Effector CD8-positive, alpha-beta T cell (primary cell): ENCODE data around the gene NEMP2.
"Not testable (repeated sequence)": the region's sequence is repeated elsewhere in the genome, so short reads cannot be mapped to it uniquely, and the experiment has no call there.

Experiments used
- DNase-seq: peaks from one replicate; lab custom pipeline; 2025; lab: John Stamatoyannopoulos, UW

Gene NEMP2

DNA sequence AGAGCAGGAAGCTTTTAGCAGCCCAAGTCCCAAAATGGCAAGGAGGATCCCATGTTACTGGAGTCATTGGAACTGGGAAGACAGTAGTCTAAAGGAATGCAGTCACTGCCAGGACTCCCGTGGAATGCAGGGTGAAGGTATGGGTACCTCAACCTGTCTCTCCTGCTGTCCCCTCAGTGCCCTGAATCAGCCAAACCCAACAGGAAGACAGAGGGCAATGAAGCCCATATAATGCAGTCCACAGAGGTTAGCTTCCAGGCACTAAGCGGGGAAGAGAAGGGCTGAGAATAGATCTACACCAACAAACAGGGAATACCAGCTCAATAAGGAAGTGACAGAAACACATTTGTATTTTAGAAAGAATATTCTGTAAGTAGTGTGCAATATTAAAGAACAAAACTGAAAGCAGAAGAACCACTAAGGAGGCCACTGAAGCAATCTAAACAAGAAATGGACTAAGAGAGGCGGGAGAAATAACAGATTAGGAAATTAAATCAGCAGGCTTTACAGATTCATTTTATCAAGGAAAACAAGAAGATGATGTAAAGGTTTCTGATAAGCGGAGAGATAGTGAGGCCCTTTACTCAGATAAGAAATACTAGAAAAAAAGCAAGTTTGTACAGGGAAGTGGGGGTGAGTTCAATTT is 8.3 kb downstream of the NEMP2 start:
- DNase-seq: no peak

DNA sequence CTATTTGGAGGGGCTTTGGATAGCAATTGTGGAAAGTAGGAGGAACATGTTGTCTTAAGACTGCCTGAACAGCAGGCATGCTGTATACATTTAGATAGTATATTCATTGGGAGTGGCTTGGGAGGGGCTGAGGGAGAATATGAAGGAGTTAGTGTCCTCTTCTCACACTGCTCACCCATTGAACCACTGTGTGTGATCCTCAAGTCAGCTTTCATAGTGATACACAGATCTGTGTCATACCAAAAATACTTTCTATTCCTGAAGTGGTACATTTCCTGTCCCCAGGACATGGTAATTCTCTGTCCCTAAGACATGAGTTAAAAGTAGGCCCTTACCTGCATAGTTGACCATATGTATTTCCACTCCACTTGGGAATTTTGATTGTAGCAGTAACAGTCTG is 9.6 kb downstream of the NEMP2 start:
- DNase-seq: no peak

DNA sequence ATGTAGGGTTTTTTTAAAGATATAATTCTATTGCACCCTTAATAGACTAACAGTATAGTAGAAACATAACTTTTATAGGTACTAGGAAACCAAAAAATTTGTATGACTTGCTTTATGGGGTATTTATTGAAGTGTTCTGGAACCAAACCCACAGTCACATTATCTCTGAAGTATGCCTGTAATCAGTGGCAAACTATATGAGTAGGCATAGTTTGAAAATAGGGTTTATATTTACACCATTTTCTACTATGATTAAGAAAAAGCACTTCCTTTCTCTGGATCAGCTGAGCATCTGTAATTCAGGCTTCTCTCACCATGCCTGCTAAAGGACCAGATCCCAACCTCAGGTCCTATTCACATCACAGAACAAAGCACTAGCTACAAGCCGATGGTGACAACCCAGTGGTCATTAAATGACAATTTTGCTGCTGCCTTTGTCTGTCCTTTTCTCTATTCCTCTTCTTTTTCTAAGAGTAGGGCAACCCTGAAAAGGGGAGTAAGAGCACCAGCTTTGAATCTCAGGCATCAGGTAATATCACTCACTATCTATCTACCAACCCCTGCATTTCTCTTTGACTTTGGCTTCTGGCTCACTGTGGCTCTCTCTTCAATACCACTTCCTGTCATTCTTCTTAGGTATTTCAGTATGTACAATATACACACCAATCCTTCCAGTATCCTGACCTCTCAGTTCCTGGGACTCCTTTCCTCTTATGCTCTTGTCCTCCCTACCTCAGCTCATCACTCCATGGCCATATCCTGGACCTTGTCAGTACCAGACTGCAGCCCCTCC is 14.4 kb downstream of the NEMP2 start:
- no peak for DNase-seq

DNA sequence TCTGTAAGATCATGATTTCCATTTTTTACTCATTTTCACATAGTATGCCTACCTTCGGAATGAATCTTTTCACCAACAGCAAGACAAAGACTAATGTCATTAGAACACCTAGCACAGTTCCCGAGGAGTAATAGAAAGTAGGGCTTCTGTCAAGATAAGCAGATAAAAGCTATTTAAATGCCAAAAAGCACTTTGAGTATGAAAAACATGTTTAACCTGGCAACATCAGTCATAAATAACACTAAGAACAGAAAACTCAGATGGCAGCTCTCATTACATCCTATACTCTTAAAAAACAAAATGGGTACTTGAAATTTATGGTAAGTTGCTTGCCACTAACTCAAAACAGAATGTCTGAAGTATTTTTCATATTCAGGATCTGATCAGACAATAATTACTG is 17.1 kb downstream of the NEMP2 start:
- DNase-seq: no peak

DNA sequence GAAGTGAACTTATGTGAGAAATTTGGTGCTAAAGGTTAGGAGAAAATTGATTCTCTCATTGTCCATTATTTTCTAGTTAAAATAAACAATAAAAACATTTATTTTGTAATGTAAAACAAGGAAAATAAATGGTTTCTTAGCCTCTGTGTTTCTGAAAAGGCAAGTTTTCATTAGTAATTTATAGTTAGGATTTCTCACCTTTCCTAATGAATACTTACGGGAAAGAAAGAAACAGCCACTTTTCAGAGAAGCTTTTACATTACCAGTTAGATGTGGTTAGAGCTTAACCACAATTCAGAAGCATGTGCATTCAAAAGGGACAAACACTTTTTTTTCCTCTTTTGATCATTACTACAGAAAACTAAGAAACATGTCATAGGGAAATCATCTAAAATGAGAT is 18.8 kb downstream of the NEMP2 start:
- DNase-seq: no peak

DNA sequence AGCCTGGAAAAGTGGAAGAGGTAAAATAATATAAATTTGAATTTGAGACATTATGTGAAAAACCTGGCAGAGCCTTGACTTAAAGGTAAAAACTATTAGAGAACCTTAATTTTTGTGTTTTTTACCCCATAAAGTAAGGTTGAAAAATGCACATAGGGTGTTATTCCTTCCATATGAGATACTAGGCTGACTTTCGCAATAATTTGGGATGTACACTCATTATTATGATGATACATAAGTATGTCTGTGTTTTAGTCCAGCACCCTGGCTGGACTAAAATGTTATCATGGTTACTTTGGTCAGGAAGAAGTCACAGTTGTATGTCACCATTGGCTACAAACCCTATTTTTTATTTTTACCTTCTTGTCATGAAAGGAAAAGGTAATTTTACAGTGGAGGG is 19.8 kb downstream of the NEMP2 start:
- DNase-seq: no peak

DNA sequence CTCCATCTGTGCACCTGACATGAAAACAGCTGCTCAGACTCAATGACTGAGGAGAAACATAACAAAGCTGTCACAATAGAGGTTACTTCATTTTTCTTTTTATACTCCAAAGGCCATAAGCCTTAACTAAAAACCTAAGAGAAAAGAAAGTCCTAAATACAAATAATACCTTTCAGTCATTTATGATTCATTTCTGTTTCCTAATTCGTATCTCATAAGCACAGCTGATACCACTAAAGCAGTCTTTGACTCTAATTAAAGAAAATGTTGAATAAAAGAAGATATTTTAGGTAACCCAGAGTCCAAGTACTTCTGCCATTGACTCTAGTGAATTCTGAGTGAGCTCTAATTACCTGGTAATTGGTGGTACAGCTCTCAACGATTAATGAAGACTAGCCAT is 20.6 kb downstream of the NEMP2 start:
- no peak for DNase-seq

DNA sequence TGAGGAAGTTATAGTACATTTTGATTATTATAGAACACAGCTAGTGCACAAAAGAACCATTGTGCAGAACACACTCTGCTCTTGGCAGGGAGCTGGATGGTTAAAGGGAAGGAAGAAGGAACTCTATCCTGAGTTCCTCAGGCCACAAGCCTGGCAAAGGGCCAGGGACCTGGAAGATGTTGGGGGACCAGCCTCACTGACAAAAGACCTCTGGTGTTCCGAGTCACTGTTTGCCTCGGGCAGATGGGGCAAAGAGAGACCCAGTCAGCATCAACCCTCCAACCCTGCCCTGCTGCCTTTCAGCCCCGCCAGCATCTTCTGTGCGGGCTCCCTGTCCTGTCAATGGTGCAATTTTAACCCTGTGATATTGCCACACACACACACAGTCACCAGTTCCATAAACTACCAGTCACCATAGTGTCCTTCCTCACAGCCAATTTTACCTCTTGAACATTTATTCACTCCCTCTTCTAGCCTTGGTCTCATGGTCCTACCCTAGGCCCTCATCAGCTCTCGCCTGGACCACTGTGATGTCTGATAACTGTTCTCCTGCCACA is 21.9 kb downstream of the NEMP2 start:
- DNase-seq: no peak

DNA sequence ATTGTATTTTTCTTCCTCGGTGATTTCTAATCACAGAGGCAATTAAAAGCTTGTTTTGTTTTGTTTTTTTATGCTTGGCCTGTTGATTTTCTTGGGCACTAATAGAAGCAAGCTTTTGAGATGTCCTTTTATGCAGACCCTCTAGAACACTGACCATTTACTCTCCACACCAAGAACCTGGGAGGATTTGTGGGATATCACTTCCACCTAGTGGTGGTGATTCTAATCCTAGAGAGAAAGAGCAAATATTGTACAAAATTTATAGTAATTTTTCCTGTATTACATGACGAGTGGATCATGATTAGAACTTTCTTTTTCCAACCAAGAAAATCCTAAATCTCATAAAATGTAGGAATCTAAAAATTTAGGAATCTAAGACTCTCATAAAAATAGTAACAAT is 23.4 kb downstream of the NEMP2 start:
- DNase-seq: no peak

DNA sequence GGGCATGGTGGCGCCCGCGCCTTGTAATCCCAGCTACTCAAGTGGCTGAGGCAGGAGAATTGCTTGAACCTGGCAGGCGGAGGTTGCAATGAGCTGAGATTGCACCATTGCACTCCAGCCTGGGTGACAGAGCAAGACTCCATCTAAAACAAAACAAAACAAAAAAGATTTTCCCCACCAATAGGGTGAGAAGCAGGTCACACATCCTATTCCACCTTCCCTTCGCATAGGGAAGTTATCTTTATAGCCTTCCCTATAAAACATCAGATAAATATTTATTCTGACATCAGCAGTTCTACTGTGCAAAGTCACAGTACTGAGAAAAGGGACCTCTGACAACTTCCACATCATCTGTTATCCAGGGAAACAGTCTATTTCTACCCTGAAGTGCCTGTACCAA is 24.6 kb downstream of the NEMP2 start:
- DNase-seq: not testable (repeated sequence)

DNA sequence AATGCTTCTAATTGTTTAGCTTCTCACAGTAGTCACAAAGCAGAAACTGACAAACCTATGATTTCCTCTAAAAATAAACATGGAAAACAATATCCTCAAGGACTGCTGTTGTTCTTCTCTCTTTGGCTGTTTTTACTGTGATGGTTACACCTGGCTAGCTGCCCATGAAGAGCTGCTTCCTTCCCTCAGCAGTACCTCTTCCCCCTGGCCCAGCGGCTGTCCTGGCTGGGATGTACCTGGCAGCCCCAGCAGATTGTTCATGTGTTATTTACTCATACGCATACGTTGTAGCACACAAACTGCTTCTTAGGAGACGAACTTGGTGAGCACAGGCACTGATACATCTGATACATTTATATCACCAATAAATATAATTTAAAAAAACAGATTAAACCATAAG is 27.4 kb downstream of the NEMP2 start:
- DNase-seq: no peak

DNA sequence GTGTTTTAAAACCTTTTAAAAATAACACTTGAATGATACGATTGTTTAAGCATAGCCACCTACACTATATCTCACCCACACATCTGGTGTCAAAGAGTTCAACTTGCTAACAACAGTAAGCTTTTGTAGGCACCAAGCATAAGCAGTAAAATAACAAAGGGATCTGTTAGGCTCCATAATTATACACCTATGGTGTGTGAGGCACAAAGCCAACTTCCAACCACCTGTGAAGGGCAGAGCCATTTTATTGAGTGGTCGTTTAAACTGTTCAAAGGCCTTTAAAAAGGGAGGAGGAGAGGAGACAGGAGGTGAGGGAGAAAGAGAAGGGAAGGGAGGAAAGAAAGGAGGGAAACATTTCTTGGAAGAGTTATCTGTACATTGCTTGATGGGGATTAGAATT is 27.9 kb downstream of the NEMP2 start:
- DNase-seq: no peak

DNA sequence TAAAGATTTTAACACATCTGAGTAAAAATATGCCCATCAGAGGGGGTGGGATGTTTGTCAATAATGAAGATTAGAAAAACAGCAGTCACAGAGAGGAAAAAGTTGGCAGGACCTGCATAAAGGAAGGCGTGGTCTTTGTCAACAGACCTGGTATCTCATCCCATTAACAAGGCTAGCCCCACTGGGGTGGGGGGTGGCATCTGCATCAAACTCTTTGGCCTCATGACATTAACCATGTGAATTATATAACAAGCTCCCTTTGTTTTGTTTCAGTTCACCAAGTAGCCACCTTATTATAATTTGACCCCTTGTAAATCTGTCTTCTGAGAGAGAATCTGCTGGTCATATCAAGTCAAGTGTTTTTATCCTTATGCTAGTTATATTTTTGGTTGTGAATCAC is 28.8 kb downstream of the NEMP2 start:
- no peak for DNase-seq

DNA sequence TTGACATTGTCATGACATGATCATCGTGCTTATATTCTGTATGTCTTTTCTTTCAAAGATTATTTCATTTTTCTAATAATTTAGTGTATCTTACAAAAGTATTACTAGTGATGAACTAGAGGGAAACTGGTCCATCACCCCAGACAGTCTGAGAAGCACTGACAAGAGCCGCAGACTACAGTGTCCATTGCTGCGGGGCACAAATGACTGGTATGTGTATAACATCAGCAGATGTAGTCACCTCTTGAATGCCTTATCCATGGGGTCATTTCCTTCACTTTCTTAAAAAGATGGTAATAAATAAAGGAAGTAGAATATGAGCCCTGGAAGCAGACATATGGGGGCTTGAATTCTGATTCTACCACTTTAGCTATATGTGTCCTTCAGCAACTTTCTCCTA is 29.6 kb downstream of the NEMP2 start:
- DNase-seq: no peak

DNA sequence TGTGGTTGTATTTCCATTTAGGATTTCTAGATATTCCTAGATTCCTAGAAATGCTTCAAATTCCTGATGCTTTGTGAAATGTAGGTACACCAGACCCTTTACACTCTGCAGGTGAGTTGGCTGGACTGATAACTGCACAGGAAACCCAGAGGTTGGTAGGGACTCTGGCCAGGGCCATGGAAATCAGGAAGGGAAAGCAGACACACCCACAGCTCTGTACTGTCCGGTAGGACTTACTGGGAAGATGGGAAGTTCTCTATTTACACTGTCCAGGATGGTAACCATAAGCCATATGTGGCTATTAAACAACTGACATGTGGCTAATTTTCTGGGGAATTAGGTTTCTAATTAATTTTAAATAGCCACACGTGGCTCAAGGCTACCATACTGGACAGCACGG is 31.4 kb downstream of the NEMP2 start:
- DNase-seq: no peak

DNA sequence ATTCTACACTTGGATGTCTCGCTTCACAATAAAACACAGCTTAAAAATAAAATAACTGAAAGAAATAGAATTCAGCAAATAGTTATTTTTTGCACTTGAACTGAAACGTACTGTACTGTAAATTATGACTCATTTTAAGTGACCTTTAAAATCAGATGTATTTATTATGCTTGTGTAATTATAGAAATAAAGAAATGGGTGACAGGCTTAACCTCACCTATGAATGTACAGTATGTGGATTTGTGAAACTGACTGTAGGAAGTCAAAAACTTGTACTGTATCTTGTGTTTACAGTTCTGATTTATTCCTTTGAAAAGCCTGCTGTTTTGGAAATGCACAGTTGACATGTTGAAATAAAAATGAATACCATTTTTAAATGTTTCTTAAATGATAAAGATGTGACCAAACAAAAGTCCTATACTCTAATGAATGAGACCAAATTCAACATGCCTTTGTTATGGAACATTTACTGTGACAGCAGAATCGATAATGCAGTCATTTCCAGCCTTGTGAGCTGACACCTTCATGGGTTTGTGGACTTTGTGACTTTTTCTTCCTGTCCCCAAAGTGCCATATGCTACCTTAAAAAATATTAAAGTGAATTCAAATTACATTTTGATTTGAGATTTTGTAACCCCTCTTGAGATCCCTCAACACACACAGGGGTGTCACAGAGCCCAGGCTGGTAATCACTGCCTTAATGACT is 32.7 kb downstream of the NEMP2 start:
- no peak for DNase-seq

DNA sequence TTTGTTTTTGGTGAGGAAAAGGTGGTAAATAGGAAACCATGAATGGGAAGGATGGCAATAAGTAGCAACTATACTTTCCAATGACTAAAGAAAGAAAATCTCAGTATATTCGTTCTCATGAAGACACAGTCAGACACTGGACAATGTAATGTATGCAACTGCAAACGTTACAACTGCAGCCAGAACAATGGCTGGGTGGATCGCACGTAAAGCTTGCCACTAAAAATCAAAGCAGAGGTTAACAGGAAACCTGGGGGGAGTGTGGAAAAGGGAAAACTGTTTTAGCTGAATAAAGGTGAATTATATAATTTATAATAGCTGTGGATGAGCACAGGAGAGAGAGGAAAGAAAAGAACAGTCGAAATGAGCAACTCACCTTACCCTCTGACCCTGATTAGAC is 33.3 kb downstream of the NEMP2 start:
- DNase-seq: no peak

DNA sequence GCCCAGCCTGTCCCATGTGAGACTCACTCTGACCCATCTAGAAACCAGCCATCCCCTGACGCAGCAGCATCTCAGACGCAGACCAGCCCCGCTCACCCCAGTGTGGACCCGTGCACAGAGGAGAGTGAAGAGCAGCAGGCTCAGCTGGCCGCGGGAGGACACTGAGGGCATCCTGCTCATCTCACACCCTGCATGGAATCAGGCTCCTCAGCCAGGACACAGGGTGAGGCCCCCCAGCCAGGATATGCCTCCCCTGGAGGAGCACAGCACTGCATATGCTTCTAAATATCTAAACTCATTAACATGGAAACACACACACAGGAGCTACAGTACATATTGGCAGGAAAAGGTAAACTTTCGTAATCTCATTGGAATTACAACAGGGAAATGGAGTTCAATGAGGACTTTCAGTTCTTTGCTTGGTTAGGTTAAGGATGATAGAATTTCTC is 34.4 kb downstream of the NEMP2 start:
- DNase-seq: no peak

DNA sequence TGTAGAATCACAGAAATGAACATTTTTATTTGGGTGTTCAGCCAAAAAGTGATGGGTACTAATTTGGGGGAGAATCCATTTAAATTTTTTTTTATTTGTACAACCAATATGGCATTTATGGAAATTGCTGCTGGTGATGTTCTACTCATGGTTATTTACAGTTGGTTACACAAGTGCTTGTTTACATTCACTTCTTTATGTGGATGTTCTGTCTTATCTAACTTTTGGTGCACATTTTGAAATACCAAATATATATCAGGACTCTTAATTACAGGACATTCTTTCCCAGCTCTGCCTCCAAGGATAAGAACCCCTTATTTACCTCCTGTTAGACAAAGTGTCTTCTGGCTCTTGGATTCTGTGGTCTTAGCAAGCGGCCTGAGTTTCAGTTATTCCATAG is 35.2 kb downstream of the NEMP2 start:
- no peak for DNase-seq

DNA sequence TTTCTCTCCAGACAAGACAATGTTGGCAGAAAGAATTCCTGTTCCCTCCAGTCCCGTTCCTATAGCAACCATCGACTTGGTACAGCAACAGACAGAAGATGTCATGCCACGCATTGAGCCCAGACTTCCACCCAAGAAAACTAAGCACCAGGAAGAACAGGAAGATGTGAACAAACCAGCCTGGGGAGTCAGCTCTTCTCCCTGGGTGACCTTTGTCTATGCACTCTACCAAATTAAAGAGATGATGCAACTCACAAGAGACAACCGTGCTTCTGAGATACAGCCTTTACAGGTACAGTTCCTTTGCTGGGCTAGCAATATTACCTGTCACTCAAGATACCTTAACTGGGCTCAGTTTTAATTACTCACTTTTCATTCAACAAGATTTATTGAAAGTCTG is 37.1 kb downstream of the NEMP2 start:
- DNase-seq: no peak

DNA sequence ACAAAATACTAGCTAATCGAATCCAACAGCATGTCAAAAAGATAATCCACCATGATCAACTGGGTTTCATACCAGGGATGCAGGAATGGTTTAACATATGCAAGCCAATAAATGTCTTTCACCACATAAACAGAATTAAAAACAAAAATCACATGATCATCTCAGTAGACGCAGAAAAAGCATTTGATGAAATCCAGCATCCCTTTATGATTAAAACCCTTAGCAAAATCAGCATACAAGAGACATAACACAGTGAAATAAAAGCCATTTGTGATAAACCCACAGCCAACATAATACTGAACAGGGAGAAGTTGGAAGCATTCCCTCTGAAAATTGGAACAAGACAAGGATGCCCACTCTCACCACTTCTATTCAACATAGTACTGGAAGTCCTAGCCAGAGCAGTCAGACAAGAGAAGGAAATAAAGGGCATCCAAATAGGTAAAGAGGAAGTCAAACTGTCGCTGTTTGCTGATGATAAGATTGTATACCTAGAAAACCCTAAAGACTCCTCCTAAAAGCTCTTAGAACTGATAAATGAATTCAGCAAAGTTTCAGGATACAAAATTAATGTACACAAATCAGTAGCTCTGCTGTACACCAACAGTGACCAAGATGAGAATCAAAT is 39.8 kb downstream of the NEMP2 start:
- not testable (repeated sequence) for DNase-seq

DNA sequence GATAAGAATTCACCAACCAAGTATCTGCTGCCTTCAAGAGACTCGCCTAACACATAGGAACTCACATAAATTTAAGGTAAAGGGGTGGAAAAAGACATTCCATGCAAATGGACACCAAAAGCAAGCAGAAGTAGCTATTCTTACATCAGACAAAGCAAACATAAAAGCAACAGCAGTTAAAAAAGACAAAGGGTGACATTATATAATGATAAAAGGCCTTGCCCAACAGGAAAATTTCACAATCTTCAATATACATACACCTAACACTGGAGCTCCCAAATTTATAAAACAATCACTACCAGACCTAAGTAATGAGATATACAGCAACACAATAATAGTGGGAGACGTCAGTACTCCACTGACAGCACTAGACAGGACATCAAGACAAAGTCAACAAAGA is 41.4 kb downstream of the NEMP2 start:
- no peak for DNase-seq
